Lung (tissue), 12 donors: ENCODE data around the gene ZBTB47. TPM values are rescaled to one million over a fixed set of nuclear protein-coding genes. Genes with fewer than 3 reads are reported as not detected.

Experiments used
- ATAC-seq: fragments of 200-7000 bp; cut with Tn5 transposase; one replicate; pipeline ENCODE4 v1.9.1; 2020; ENCODE audit warnings: moderate number of reproducible peaks; ENCODE audit not compliant: insufficient read depth, low FRiP score
- DNase-seq, 3 donors: peaks; one replicate each; pipeline ENCODE4 v3.0.0-alpha.2; 2013 to 2017
- H3K27ac ChIP-seq, 2 donors: one replicate each; pipeline ENCODE4 v1.5.1; 2013; ENCODE audit warnings: mild to moderate bottlenecking in 2 of 2, moderate library complexity in 2 of 2, control low read depth in 1 of 2, inconsistent platforms in 1 of 2, low read depth in 1 of 2, low read length in 1 of 2
- H3K27me3 ChIP-seq, 3 donors: one replicate each; pipeline ENCODE4 v1.5.1; 2013; ENCODE audit warnings: low read length in 2 of 3; ENCODE audit not compliant: control insufficient read depth in 3 of 3, insufficient read depth in 3 of 3
- H3K36me3 ChIP-seq, 4 donors: one replicate each; pipeline ENCODE4 v1.5.1; 2013; ENCODE audit warnings: low read length in 4 of 4, mild to moderate bottlenecking in 1 of 4, moderate library complexity in 1 of 4; ENCODE audit not compliant: control insufficient read depth in 4 of 4, insufficient read depth in 4 of 4
- H3K4me1 ChIP-seq, 5 donors: one replicate each; pipeline ENCODE4 v1.5.1; 2013; ENCODE audit warnings: low read length in 5 of 5, mild to moderate bottlenecking in 2 of 5, moderate library complexity in 1 of 5; ENCODE audit not compliant: control insufficient read depth in 5 of 5, insufficient read depth in 5 of 5
- H3K4me3 ChIP-seq: one replicate; pipeline ENCODE4 v1.5.1; 2013; ENCODE audit warnings: mild to moderate bottlenecking, control low read depth, moderate library complexity
- H3K9ac ChIP-seq, 2 donors: one replicate each; pipeline ENCODE4 v1.5.1; 2013; ENCODE audit warnings: low read length in 2 of 2, control low read depth in 1 of 2; ENCODE audit not compliant: insufficient read depth in 1 of 2
- H3K9me3 ChIP-seq, 4 donors: one replicate each; pipeline ENCODE4 v1.5.1; 2013; ENCODE audit warnings: low read length in 3 of 4, mild to moderate bottlenecking in 1 of 4, moderate library complexity in 1 of 4; ENCODE audit not compliant: control insufficient read depth in 4 of 4, insufficient read depth in 3 of 4
- WGBS, 2 donors: extraction: QIAGEN DNeasy Blood & Tissue Kit; methylation state at CpG; one replicate each; pipeline ENCODE4 v1.1.7; 2013; 5-methylcytosine and 5-hydroxymethylcytosine counted together
- polyA plus RNA-seq, 2 donors: library from polyadenylated mRNA; stranded (reverse); fragments of 200-250 nt; gene quantifications; one replicate each; pipeline ENCODE4 v1.2.1, GENCODE V29; 2013
- total RNA-seq, 2 donors: library from RNA; depleted of rRNA in 1 of 2; stranded (reverse); fragments of >200 nt in 1 of 2; gene quantifications; one replicate each; pipeline ENCODE4 v1.2.1, GENCODE V29; 2014 to 2021
- TF ChIP-seq, protein P1 (sequence below): IDR thresholded peaks from 2 replicates; pipeline ENCODE4 v1.5.1; 2012; ENCODE audit warnings: mild to moderate bottlenecking; ENCODE audit errors: control extremely low read depth, extremely low read depth
- donor health status: control.
- donor health status: control.
- donor health status: Bipolar disorder and iron deficiency.
- donor health status: healthy.
- donor health status: DM: yes; HTN: yes; CAD: no.

The ZBTB47 gene
- total and polyA plus RNA-seq, 4 donors, result 8.6 to 34.1 (median 15.8) TPM

DNA sequence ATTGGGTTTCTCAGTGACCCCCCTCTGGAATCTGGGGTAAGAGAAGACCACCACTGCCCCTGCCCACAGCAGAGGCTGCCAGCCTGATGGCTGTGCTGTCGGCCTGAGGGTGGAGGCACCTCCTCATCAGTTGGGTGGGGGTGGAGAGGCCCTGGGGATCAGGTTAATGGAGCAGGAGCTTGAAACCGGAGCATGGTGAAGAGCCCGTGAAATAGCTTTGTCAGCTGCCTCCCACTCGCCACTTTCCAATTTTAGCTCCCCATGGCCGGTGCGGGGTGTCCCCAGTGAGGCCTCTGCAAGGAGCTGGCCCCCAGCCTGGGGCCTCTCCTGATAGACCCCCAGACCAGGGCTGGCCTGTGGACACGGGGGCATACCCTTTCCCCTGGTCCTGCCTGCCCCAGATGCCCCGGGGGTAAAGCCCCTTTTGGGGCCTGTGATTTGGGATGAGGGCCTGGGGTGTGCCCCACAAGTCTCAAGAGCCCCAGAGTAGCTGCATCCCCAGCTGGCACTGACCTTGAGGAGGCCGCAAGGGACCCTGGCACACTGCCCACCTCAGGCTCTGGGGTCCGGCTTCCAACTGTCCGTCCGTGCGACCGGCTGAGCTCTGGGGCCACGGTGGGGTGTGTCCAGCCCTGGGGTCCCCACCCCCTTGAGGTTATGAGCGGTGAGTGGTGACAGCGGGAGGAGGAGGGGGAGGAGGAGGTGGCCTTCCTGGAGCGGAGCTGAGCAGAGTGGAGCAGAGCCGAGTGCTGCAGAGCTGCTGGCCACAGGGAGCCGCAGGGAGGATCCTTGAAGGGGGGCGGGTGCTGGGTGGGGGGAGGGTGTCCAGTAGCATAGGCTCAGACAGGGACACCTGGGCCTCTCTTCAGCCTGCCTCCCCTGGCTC lies 48.8 kb downstream of the ZBTB47 start, which contains the start of gene HHATL:
TSS of gene HHATL (minus strand) at position 733 of the 886 bp plus-strand sequence. CDS start 1,972 bp downstream, outside the sequence.
- 66 to 68% methylated on average over 19 to 21 of the region's 21 CpGs for WGBS, 2 donors
- Histone ChIP-seq H3K9ac (no peak within 1 kb of the TSS), H3K36me3 (no peaks in the 10 kb centered on the region), H3K4me3 (no peak within 1 kb of the TSS), H3K27me3 (peaks cover 0 to 3% (median 2%) of the 10 kb centered on the region in 3 donors), H3K27ac (peak within 1 kb of the TSS in 1 of 2 donors; percentile 85), H3K9me3 (peaks cover 0 to 2% (median 0%) of the 10 kb centered on the region in 4 donors), H3K4me1 (no peaks in the 10 kb centered on the region)
- no peak for DNase-seq
- no peak for ATAC-seq
- TF ChIP-seq, protein P1, sequence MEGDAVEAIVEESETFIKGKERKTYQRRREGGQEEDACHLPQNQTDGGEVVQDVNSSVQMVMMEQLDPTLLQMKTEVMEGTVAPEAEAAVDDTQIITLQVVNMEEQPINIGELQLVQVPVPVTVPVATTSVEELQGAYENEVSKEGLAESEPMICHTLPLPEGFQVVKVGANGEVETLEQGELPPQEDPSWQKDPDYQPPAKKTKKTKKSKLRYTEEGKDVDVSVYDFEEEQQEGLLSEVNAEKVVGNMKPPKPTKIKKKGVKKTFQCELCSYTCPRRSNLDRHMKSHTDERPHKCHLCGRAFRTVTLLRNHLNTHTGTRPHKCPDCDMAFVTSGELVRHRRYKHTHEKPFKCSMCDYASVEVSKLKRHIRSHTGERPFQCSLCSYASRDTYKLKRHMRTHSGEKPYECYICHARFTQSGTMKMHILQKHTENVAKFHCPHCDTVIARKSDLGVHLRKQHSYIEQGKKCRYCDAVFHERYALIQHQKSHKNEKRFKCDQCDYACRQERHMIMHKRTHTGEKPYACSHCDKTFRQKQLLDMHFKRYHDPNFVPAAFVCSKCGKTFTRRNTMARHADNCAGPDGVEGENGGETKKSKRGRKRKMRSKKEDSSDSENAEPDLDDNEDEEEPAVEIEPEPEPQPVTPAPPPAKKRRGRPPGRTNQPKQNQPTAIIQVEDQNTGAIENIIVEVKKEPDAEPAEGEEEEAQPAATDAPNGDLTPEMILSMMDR, result no peak

DNA sequence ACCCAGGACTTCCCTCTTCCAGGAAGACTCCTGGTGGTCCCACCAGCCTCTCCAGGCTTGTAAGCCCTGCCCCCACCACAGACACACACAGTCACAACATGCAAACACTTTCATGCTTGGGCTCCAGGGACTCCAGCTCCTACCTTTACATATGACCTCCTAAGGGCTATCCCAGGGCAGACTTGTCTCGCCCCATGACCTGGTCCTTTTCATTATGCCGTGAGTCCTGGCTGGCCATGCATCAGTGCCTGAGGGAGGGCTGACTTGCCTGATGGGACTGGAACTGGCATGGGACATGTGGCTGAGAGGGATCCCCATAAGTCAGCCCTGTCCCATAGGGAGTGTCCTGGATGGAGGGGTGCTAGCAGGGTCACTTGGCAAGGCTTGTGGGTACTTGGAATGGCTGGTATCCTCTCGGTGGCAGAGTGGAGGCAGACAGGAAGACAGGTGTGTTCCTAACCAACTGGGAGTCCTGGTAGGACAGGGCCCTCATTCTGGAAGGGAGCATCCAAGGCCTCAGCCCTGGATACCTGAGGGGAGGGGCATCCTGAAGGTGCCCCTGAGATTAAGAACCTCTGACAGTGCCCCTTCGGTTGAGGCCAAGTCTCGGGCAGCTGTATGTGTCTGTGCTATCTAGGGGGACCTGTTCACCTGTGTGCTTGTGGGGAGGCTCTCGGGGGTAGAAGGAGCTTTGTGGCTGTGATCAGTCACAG lies 49.6 kb downstream of the ZBTB47 start:
- WGBS, 2 donors, result 84 to 86% methylated on average over 6 of the region's 6 CpGs

DNA sequence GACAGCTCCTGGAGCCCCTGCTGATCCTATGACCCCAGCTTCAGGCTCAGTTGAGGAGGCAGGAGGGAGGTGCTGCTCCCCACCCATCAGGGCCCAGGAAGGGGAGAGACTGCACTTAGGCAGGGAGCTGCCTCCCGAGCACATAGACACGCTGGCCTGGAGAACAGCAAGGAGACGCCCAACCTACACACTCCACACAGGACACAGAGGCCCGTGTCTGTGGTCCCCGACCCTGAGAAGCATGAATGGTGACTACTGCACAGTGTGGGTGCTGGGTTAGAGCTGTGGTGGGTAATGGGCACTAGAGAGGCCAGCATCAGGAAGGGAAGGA lies 50.2 kb downstream of the ZBTB47 start:
- H3K36me3 ChIP-seq, result no peaks in the 10 kb centered on the region
- TF ChIP-seq, protein P1, result no peak
- ATAC-seq (no peak), DNase-seq (no peak)
- no peak overlapping the region for H3K4me3 ChIP-seq
- H3K9ac ChIP-seq, result no peak overlapping the region
- no peaks in the 10 kb centered on the region for H3K9me3 ChIP-seq
- peak overlapping the region in 1 of 2 donors; percentile 3 for H3K27ac ChIP-seq
- WGBS, 2 donors, result 76 to 80% methylated on average over 5 of the region's 5 CpGs
- no peaks in the 10 kb centered on the region for H3K4me1 ChIP-seq
- H3K27me3 ChIP-seq, result peaks cover 0 to 3% (median 2%) of the 10 kb centered on the region in 3 donors

More for the DNA sequence above, 49.6 kb downstream of the ZBTB47 start:
- TF ChIP-seq, protein P1, result no peak
- H3K9me3 ChIP-seq, result no peaks in the 10 kb centered on the region
- no peak overlapping the region for H3K4me3 ChIP-seq
- DNase-seq (no peak), ATAC-seq (no peak)
- H3K4me1 ChIP-seq, result no peaks in the 10 kb centered on the region
- no peak overlapping the region for H3K9ac ChIP-seq
- H3K27ac ChIP-seq, result peak overlapping the region in 1 of 2 donors; percentile 85
- H3K36me3 ChIP-seq, result no peaks in the 10 kb centered on the region
- peaks cover 0 to 3% (median 2%) of the 10 kb centered on the region in 3 donors for H3K27me3 ChIP-seq
